GM23338 (cell line): ENCODE data around the gene ST3GAL6.
"Not testable (repeated sequence)": the region's sequence is repeated elsewhere in the genome, so short reads cannot be mapped to it uniquely, and the experiment has no call there.

Experiments used
- EZH2phosphoT487 ChIP-seq: fragments of 200-600 bp; sonication (generic); IDR thresholded peaks from one replicate; pipeline ENCODE4 v1.8.1; 2018; ENCODE audit warnings: antibody characterized with exemption; ENCODE audit not compliant: unreplicated experiment
- POLR2AphosphoS5 ChIP-seq: IDR thresholded peaks from 2 replicates; pipeline ENCODE4 v1.6.1; 2016; ENCODE audit warnings: antibody characterized with exemption, low read depth

DNA sequence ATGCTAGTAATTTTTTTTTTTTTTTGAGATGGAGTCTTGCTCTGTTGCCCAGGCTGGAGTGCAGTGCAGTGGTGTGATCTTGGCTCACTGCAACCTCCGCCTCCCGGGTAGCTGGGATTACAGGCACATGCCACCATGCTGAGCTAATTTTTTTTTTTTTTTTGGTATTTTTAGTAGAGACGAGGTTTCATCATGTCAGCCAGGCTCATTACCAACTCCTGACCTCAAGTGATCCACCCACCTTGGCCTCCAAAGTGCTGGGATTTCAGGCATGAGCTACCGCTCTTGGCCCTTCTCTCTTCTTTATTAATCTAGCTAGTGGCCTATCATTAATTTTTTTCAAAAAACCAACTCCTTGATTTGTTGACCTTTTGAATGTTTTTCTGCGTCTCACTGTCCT is 67.9 kb downstream of the ST3GAL6 start:
- not testable (repeated sequence) for TF ChIP-seq POLR2AphosphoS5, EZH2phosphoT487
